ENCODE results near the gene CEP350.
"Not testable (repeated sequence)": the region's sequence is repeated elsewhere in the genome, so short reads cannot be mapped to it uniquely, and the experiment has no call there.

Gene CEP350

GRCh38 chr1:179941454-179941853 lies 13.2 kb upstream of the CEP350 start:
- DNase-seq, result no peak

- no peak for DNase-seq
These were observed 4.0 kb upstream of the CEP350 start for GRCh38 chr1:179950651-179951050.

- DNase-seq, result no peak
These were observed 3.0 kb upstream of the CEP350 start for GRCh38 chr1:179951383-179952144.

GRCh38 chr1:179952186-179952585 lies 2.4 kb upstream of the CEP350 start:
- no peak for DNase-seq

- no peak for DNase-seq
These were observed 577 bp upstream of the CEP350 start for GRCh38 chr1:179953974-179954492.

GRCh38 chr1:179955287-179955680 lies 674 bp downstream of the CEP350 start:
- DNase-seq, result no peak

GRCh38 chr1:179955731-179956130 lies 1.1 kb downstream of the CEP350 start:
- no peak for DNase-seq

GRCh38 chr1:179958359-179958758 lies 3.7 kb downstream of the CEP350 start:
- no peak for DNase-seq

- DNase-seq, result not testable (repeated sequence)
These were observed 7.6 kb downstream of the CEP350 start for GRCh38 chr1:179962168-179962567.

GRCh38 chr1:179966551-179966950 lies 11.9 kb downstream of the CEP350 start:
- DNase-seq, result no peak

- no peak for DNase-seq
These were observed 13.8 kb downstream of the CEP350 start for GRCh38 chr1:179968284-179968993.

- DNase-seq, result no peak
These were observed 14.6 kb downstream of the CEP350 start for GRCh38 chr1:179968994-179969919.

GRCh38 chr1:179969962-179970361 lies 15.4 kb downstream of the CEP350 start:
- no peak for DNase-seq

GRCh38 chr1:179971563-179972496 lies 17.2 kb downstream of the CEP350 start:
- DNase-seq, result no peak

GRCh38 chr1:179973198-179974110 lies 18.8 kb downstream of the CEP350 start:
- no peak for DNase-seq

- no peak for DNase-seq
These were observed 22.5 kb downstream of the CEP350 start for GRCh38 chr1:179976970-179977651.

GRCh38 chr1:179978199-179979079 lies 23.8 kb downstream of the CEP350 start:
- DNase-seq, result no peak

- DNase-seq, result no peak
These were observed 29.5 kb downstream of the CEP350 start for GRCh38 chr1:179984101-179984500.

GRCh38 chr1:179984942-179985341 lies 30.3 kb downstream of the CEP350 start:
- no peak for DNase-seq

Data from right hindlimb (tissue), 1 donor.